Activated gamma-delta T cell (primary cell): ENCODE results near the gene OSBP2.

ENCODE experiments used
- DNase-seq: peaks from one replicate; lab custom pipeline; 2025; lab: John Stamatoyannopoulos, UW

The OSBP2 gene

GRCh38 chr22:30934053-30934452 is 239.4 kb downstream of the OSBP2 start:
- no peak for DNase-seq

- no peak for DNase-seq
Observed at GRCh38 chr22:30940685-30941362, 246.2 kb downstream of the OSBP2 start.

DNA sequence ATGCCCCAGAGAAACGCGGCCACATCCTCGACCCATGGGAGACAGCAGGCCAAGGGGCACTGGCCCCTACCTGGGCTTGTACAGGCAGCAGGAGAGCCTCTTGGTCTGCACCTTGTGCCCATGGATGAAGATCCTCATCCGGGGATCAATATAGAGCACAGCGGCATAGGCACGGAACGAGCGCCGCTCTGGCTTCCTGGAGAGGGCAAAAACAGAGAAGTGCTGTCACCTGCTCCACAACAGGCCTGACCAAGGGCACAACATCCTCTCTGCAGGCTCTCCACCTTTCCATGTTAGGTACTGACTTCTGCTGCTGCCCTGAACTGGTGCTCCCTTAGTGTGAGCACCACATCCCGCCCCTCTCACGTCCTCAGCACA is 246.7 kb downstream of the OSBP2 start:
- no peak for DNase-seq

DNA sequence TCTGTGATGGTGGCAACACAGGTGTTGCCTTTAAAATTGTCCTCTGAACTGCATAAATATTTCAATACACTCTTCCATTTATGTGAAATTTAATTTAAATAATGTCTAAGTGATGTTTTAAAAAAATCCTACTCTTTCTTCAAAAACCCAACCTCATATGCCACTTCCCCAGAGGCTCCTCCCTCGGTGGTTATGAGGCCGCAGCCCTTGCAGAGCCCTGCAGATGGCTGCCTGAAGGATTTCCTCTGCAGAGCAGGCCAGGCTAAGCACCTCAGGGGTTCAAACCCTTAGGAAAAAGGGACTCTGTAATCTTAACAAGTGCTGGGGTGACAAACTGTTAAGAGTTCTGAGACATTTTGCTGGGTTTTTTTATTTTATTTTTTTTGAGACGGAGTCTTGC is 248.7 kb downstream of the OSBP2 start:
- no peak for DNase-seq

DNA sequence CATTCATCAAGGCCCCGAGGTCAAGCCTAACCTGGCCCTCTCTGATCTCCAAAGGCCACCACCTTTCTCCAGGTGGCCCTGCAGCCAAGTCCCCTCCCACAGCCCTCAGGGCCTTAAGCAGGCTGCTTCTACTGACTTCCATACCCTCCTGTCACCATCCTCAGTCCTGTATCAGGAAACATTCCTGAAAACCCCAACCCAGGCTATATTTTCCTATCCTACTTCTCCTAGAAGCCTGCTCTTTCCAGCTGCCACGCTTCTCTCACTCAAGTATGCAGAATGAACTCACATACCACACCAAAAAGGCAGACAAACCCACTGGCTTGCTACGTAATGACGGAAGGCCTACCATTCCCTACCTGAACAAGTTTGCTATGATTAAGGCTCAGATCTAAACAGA is 250.3 kb downstream of the OSBP2 start:
- no peak for DNase-seq

DNA sequence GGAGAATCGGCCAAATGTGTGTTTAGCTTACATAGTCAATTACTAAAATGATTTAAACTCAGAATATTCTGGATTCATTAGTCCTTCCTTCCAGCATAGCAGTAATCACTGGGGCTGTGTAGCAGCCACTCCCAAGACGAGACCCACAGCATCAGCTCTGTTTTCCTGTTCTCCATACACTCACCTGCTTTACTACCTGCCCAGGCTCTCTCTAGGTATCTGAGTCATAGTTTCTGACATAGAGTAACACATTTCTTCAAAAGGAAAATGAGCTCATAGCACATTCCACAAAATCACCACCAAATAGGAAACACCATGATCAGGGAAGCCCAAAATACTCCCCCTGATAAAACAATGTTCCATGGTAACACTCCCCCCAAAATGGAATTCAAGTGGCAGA is 251.0 kb downstream of the OSBP2 start:
- DNase-seq, result no peak

DNA sequence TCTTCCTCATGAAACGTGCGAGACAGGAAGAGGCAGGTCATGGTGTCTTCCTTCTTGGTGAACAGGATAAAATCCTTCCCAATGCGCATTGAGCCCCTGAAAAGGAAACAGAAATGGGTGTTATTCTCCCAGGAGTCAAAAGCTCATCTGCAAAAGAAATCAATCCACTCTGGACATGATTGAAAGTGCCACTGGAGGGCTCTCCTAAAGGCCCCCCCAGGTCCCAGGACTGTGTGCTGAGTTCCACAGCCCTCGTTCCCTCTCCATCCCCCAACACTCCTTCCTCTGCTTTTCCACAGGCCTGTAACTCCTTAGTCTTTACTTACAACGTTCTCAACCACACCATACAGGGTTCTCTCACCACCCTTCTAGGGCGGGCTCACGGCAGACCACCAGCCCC is 251.7 kb downstream of the OSBP2 start:
- no peak for DNase-seq

DNA sequence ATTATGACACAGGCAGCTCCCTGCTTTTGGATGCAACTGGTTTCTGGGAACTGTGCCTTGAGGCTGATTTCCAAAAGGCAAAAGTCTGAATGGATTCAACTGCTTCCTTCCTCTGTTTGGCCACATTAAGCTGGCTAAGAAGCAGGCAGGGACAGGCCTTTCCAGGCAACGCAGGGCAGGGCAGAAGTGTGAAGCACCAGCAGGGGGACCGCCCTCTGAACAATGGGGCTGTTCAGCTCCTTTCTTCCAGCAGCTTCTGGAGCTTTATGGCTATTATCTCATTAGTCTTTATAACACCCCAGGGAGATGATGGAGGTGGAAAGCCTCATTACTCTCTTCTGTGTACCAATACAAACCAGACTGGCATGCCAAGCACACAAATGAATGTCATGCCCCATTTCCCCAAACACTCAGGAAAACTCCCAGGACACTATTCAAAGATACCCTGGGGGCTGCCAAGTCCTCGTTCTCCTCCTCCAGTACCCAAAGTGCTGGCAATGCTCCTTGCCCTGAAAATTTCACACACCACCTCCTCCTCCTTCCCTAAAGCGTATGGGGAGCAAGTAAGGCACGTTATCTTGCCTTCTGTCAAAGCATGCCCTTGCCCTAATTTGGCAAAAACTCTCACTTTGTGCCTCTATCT is 252.6 kb downstream of the OSBP2 start:
- no peak for DNase-seq

DNA sequence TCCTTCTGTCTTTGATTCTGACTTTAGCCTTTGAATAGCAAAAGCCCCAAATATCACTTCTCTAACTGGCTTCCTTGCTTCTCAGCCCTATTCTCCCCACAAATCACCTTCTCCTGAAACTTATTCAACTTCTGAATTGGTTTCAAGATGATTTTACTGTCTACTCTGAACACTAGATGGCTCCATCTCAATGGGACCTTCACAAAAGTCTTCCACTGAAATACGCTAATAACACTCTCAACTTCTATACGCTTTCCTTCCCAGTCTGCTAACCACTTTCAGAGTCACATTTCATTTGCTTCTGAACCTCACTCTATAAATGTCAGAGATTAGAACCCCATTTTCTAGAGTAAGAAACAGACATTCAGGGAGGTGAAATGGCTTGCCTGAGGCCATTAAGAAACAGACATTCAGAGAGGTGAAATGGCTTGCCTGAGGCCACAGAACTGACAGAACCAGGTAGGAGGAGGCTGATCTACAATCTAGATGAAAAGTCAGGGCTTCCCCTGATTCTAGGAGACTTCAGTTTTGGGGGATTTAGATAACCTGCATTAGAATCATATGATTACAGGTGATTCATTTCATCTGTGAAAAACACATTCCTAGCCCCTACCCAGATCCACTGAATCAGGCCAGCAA is 253.3 kb downstream of the OSBP2 start:
- DNase-seq, result no peak

DNA sequence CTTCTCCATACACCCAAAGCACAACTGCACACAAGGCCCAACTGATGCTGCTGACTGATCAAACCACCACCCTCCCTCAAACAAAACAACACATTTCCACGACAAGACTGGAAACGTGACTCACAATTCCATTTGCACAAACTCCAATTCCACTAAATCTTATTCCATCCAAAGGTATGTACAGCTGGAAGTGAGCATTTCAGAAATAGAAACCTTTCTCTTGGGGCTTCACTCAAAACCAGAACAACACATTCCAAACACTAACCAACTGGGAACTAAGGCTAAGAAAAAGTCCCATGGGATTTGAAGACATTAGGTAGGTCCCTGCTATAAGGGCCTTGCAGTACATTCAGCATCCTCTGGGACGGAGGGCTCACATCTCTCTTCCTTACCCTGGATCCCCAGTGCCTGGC is 254.3 kb downstream of the OSBP2 start:
- DNase-seq, result no peak

- DNase-seq, result no peak
Observed at GRCh38 chr22:30949934-30950660, 255.4 kb downstream of the OSBP2 start.

- no peak for DNase-seq
Observed at GRCh38 chr22:30953206-30953605, 258.5 kb downstream of the OSBP2 start.

- DNase-seq, result no peak
Observed at GRCh38 chr22:30955153-30955552, 260.5 kb downstream of the OSBP2 start.
